GM21786 (cell line): ENCODE data around the gene NLRP14.

Experiments used
- ATAC-seq: cut with Tn5 transposase; IDR thresholded peaks from one replicate; pipeline ENCODE4 v1.9.1; 2021; ENCODE audit not compliant: unreplicated experiment

The NLRP14 gene

DNA sequence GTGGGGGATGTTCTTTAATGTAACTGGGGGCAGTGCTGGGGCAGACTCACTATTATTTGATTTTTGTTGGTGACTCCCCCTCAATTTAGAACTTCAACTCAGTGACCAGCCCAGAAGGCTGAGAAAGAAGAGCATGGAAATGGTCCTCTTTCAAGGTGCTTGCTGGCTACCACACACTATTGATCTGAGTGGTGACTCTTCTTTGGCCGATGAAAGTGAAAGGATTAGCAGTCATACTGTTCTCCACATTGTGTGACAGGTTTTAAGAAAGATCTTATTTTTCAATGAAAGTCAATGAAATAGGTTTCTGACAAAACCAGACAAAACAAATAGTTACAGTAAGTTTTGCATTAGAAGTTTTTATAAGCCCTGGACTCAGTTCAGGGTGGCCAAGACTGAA is 29.9 kb downstream of the NLRP14 start:
- ATAC-seq, result no peak

DNA sequence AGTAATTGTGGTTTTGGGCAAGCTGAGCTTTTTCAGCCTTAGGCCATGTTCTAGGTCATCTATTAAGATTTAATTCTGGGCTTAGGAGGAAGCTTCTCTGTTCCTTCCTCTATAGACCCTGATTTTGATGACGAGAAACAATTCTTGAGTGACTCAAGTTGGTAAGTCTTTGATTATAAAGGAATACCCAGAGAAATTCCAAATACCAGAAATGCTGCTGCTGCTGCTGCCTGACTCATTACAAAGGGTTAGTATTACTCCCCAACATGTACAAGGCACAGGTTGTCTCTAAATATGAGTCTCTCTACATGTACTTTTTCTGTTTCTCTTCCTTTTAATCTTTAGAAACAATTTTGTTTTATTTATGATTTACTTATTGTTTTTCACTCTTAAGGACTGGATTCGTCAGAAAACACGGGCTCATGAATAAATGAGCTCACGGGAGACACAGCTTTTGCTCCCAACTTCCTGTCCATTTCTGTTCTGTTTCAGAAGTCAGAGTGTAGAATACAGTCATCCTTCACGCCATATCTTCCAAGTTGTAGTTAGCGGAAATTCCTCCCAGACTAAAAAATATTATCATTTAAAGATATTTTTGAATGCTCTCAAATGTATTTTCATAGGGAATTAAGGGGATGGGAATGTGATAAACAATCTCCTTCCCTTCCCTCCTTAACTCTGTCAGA is 36.7 kb downstream of the NLRP14 start:
- ATAC-seq, result no peak

DNA sequence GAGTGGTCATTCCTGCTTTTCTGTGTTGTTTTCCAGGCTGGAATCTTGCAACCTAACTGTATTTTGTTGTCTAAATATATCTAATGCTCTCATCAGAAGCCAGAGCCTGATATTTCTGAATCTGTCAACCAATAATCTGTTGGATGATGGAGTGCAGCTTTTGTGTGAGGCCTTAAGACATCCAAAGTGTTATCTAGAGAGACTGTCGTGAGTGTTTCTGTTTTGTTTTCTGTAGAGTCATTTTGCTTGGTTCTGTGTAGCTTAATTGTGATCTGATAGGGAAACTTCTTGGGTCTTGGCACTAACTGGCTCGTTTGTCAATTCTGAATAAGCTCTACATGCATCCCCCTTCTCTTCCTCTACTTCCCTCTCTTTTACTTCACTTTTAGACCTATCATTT is 37.4 kb downstream of the NLRP14 start:
- ATAC-seq, result no peak

DNA sequence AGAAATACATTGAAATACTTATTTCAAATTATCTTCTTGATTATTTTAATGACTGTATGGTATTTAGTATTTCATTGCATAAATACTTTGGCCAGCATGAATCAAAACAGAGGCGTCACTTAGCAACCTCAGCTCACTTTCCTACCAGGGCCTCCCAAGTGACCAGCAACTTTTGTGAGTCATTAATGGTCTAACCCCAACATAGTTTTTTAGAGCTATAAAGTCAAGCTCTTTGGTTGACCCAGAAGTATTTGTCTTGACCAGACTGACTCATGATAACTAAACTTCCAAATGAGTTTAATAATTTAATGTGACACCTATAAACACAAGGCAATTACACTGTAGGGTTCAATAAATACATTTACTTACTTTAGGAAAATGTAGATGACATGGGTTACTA is 40.6 kb downstream of the NLRP14 start:
- no peak for ATAC-seq

DNA sequence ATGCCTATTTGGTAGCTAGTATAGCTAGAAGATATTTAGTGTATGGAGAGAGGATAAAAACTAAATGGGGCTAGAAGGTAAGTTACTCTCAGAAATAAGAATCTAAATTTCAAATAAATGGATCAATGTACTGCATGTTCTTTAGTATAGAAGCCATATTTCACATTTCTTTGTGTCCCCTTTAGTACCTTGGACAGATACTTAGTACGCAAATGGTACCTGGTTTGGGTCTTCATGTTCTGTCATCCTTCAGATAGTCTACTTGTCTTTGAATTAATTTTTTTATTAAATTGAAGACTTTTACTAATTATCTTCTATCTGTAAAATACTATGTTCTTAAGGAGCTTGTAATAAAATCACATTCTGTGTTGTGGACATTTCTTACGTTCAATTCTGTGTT is 42.3 kb downstream of the NLRP14 start:
- no peak for ATAC-seq

DNA sequence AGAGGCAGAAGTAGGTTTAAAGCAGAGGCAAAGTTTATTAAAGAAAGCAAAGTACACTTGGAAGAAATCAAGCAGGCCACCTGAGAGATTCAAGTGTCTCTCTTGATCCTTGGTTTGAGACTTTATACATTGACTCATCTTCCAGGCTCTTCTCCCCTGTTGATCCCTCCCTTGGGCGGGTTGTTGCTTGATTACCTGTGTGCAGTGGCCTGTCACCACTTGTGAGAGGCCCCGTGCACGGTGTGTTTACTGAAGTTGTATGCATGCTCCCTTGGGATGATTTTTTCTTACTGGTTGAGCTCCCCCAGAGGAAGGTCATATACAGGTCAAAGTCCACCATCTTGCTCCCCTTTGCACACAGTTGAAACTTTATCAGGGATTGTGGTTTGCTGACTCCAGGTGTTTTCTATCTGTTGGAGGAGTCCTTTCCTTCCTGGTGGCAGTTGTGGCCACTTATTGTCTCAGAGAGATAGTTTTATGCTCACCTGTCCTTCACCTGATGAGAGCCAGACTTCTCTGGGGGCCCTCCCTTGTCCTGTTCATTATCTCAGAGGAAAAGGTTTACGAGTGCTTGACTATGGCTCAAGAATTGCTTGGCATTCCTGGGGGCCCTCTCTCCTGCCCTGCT is 52.2 kb downstream of the NLRP14 start:
- ATAC-seq, result no peak

DNA sequence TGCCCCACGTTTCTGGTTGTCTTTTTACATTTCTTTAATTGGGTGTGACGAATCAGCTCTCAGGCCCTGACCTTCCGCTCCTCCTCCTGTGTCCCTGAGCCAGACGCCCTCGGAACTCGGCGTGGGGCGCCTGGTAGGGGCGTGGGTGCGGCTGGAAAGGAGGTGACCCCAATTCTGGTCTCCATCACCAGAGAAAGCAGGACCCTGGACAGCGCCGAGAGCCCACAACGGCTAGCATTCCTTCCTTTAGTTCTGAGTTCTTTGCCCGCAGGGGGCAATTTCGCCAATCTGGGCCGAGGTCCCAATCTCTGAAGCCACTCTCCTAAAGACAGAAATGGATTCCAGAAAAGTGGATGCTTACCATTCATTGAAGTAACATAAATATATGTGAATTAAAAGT is 56.8 kb downstream of the NLRP14 start:
- ATAC-seq, result no peak

DNA sequence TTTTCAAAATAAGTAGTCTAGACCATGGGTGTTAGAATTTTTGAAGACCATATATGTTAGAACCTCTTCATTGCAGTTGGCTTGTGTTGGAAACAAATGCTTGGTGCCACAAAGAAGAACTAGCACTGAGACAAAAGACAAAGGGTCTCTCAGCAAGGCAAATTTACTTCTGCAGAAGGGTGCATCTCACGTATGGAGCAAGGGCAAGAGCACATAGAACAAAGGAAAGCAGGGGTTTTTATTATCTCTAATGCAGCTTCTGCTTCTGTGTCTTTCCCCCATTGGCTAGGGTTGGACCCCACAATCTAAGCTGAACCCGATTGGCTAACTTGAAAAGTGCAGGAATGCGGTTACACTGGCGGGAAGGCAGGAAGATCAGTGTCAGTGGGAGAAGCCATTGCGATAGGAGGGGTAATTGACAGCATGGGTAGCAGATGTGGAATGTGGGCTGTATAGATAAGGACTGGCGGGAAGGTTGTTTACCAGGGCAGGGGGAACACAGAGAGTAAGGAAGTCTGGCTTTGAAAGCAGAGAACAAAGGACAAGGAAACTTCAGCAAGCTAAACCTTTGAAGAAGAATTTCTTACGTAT is 59.4 kb downstream of the NLRP14 start:
- no peak for ATAC-seq

DNA sequence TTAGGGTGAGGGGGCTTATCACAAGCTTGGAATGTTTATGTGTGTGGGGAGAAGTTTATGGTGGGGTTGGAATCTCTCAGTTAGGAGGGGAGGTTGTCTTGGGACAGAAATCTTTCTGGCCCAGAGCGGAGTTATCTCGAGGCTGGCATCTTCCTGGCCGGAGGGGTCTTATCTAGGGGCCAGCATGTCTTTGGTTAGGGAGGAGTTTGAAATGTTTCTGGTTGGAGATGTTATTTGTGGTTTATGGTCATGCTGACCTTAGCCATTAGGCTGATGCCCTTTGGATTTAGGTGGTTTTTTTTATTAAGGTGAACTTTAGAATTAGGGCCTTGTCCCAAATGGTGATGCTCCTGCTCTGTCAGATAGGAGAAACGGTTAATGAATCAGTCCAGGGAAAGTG is 60.6 kb downstream of the NLRP14 start:
- no peak for ATAC-seq

DNA sequence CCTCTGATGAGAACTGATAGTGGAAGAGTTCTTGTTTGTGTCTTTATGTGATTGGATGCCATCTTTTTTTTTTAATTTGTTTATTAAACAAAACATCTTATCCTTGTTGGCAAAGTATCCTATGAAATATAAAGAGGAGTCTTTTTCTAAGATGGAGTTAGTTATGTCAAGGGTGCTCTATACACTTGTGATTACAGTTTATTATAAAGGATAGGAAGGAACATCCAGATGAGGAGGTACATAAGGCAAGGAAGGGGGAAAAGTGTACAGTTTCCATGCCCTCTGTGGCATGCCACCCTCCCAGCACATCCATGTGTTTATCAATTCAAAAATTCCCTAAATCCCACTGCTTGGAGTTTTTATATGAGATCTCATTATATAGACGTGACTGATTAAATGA is 61.2 kb downstream of the NLRP14 start:
- ATAC-seq, result no peak

DNA sequence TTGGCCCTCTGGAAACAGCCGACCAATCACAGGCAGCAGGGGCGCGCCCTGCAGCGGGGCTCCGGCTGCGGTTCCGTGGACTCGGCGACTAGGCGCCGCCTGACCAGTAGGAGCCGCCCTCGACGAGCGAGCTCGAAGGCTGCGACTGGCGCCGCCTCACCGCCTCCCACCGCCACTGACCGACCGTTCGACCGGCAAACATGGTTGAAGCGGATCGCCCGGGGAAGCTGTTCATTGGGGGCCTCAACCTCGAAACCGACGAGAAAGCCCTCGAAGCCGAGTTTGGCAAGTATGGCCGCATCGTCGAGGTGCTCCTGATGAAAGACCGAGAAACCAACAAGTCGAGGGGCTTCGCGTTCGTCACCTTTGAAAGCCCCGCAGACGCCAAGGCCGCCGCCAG is 68.6 kb downstream of the NLRP14 start, which contains the start of gene RBMXL2:
TSS of gene RBMXL2 (plus strand) at position 78 of the 400 bp plus-strand sequence. CDS start at position 201, 123 bp downstream.
- no peak for ATAC-seq

DNA sequence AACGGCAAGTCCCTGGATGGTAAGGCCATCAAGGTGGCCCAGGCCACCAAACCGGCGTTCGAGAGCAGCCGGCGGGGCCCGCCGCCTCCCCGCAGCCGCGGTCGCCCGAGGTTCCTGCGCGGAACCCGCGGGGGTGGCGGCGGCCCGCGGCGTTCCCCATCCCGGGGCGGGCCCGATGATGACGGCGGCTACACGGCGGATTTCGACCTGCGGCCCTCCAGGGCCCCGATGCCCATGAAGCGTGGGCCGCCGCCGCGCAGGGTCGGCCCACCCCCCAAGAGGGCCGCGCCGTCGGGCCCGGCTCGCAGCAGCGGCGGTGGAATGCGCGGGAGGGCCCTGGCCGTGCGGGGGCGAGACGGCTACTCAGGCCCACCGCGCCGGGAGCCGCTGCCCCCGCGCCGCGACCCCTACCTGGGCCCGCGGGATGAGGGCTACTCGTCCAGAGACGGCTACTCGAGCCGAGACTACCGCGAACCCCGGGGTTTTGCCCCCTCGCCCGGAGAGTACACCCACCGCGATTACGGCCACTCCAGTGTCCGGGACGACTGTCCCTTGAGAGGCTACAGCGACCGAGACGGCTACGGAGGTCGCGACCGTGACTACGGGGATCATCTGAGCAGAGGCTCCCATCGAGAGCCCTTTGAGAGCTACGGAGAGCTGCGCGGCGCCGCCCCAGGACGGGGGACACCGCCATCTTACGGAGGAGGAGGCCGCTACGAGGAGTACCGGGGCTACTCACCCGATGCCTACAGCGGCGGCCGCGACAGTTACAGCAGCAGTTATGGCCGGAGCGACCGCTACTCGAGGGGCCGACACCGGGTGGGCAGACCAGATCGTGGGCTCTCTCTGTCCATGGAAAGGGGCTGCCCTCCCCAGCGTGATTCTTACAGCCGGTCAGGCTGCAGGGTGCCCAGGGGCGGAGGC is 69.3 kb downstream of the NLRP14 start:
- no peak for ATAC-seq

DNA sequence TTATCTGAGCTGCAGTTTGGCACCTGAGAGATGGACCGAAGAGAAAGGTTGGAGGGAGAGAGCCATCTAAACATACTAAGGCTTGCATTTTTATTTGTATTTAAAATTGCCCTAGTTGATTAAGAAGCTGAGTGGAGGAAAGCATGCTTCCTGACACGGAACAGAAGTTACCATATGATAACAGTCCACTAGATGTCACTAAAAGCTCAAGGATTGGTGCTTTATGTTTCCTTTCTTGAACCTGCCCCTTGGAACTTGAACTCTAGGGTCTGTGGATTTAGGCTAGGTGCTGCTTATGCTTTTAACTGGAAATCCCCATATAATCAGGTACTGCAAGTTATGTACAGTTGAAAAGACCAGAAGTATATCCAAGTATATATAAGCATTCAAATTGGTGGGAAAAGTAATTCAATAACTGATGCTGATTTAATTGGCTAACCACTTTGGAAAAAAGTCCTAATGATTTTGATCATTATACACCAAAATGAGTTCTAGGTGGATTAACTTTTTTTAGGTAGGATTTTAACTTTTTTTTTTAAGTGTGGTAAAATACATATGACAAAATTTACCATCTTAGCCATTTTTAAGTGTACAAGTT is 78.1 kb downstream of the NLRP14 start:
- ATAC-seq, result no peak

DNA sequence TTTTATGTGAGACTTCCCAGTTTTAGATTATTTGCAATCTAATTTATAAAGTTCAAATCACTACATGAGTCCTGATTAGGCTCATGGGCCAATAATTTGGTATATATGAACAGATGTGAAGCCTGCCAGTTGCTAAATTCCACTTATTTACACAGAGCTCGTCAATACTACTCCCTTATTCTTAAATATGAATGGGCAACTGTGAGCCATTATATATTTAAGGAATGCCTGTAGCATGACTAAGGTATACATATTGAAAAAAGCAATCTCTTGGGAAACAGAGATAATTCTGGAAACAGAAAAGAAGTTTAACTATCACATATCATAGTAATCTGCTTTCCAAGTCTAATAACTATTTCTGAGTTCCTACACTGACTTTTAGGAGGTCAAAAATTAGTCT is 95.5 kb downstream of the NLRP14 start:
- ATAC-seq, result no peak

DNA sequence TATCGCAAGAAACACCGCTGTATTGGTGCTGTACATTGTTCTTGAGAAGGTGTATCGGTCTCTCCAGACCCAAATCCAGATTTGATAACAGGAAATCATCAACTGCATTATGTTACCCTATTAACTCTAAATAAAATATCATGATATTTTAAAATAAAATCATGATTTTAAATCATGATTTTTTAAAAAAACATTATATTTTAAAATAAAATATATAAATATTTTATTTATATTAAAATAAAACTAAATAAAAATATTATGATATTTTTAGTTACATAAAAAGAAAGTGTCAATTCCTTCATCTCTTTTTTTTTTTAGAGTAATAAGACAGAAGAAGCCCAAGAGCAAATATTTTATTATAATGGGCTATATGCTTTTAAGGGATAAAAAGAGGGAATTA is 96.1 kb downstream of the NLRP14 start:
- ATAC-seq, result no peak
